GM19463 (cell line): ENCODE data around the gene ADAT3.

ENCODE experiments used
- ATAC-seq: cut with Tn5 transposase; IDR thresholded peaks from one replicate; pipeline ENCODE4 v1.9.1; 2021; ENCODE audit warnings: mild to moderate bottlenecking, moderate library complexity; ENCODE audit not compliant: unreplicated experiment

ADAT3 gene

GRCh38 chr19:1955171-1956121, 50.2 kb downstream of the ADAT3 start:
- ATAC-seq, result no peak

DNA sequence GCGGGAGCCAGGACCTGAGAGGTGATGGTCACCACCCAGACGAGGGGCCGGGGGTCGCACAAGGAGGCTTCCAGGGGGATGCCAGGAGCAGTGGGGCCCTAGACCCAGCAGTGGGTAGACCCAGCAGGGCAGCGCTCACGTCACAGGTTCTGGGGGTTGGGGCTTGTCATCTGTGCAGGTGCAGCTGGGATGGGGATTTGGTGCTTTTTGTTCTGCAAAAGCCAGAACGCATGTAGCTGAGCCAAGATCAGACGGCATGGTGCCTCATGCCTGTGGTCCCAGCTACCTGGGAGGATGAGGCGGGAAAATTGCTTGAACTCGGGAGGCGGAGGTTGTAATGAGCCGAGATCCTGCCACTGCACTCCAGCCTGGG, 50.9 kb downstream of the ADAT3 start:
- ATAC-seq, result no peak

- no peak for ATAC-seq
These were observed 51.8 kb downstream of the ADAT3 start for GRCh38 chr19:1956868-1957492.

DNA sequence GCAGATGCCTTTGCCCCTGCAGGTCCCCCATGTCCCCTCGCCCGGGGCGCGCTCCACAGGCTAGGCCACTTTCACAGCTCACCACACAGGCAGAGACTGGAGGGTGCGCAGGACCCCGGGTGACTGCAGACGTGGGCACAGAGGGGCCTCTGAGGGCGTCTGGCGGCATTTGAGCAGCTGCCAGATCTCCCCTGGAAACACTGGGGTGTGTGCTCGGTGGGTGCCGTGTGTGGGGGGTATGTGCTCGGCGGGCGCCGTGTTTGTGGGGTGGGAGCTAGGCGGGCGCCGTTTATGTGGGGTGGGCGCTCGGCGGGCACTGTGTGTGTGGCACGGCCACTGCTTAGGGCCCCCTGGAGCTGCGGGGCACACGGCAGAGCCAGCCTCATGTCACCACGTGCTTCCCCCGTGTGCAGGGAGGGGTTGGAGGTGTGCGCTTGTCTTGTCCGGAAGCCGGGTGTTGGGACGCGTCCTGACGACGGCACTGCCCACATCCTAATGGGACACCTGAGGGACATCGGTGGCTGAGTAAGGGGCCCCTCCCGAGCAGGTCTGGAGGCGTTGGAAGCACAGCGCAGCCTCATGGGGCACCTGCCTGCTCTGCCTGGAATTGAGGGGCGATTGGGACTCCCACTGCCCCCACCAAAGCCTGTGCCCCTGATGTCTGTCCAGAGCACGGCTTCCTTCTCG, 52.5 kb downstream of the ADAT3 start:
- ATAC-seq, result no peak

DNA sequence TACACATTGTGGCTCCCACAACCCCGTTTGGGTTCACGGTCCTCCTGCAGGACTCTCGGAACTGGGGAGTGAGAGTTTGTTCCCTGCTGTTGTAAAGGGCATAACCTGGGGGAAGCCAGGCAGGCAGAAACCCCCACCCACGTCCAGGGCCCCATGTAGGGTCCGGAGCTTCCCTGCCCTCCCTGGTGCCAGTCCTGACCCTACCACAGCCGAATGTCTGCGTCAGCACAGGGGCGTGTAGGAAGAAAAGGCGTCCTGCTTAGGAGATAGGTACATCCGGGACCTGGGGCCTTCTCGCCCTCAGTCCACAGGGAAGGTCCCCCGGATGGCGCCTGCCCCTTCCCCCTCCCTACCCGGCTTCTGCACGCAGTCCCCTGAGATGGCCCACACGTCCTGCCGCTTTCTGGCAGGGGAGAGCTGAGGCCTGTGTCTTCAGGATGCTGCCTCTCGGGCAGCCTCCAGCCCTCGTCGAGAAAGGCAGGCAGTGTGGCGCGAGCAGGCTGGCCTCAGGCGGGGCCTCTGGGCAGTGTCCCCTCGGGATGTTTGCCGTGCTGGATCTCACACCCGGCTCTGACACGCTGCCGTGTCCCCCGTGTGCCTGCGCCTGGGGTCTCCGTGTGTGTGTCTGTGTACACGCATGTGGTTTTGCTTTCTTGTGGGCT, 54.9 kb downstream of the ADAT3 start:
- ATAC-seq, result no peak

- no peak for ATAC-seq
These were observed 56.0 kb downstream of the ADAT3 start for GRCh38 chr19:1961000-1961883.

DNA sequence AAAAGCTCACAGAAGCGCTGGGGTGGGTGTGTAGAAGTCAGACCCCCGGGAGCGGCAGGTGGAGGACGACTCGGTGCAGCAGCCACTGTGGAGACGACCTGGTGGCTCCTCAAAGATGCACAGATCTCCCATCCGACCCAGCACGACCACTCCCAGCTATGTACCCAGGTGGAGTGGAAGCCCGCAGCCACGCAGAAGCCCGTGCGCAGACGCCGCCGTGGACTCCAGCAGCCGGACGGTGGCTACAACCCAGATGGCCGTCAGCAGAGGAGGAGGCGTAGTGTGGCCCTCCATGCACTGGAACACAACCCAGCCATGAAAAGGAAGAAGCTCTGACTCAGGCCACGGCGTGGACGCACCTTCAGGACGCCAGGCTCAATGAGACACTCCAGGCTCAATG, 57.5 kb downstream of the ADAT3 start:
- ATAC-seq, result no peak
